NCI-H524 treated with DMSO at 0.1 percent for 48 hours (cell line): Measurements from ENCODE around the gene LRP10.
"Not testable (repeated sequence)": the region's sequence is repeated elsewhere in the genome, so short reads cannot be mapped to it uniquely, and the experiment has no call there.

ENCODE experiments used
- DNase-seq: peaks from one replicate; lab custom pipeline; 2025; lab: John Stamatoyannopoulos, UW

The LRP10 gene

GRCh38 chr14:22887260-22887989 lies 15.9 kb downstream of the LRP10 start:
- DNase-seq = peak; percentile 99

- DNase-seq = peak; percentile 88
Measured at GRCh38 chr14:22887990-22888378, 16.4 kb downstream of the LRP10 start.

- DNase-seq = no peak
Measured at GRCh38 chr14:22888662-22889061, 17.1 kb downstream of the LRP10 start.

- DNase-seq = no peak
Measured at GRCh38 chr14:22890416-22890815, 18.9 kb downstream of the LRP10 start.

- DNase-seq = no peak
Measured at GRCh38 chr14:22892488-22892887, 20.9 kb downstream of the LRP10 start.

GRCh38 chr14:22893706-22894105 lies 22.2 kb downstream of the LRP10 start:
- no peak for DNase-seq

- DNase-seq = no peak
Measured at GRCh38 chr14:22895402-22895801, 23.9 kb downstream of the LRP10 start.

- no peak for DNase-seq
Measured at GRCh38 chr14:22896356-22896755, 24.8 kb downstream of the LRP10 start.

GRCh38 chr14:22896760-22897159 lies 25.2 kb downstream of the LRP10 start:
- no peak for DNase-seq

GRCh38 chr14:22897357-22897756 lies 25.8 kb downstream of the LRP10 start:
- DNase-seq = no peak

GRCh38 chr14:22898302-22899090 lies 27.0 kb downstream of the LRP10 start:
- no peak for DNase-seq

GRCh38 chr14:22900081-22900799 lies 28.7 kb downstream of the LRP10 start:
- DNase-seq = peak; percentile 28

GRCh38 chr14:22901799-22902198 lies 30.3 kb downstream of the LRP10 start:
- no peak for DNase-seq

- DNase-seq = no peak
Measured at GRCh38 chr14:22903742-22904087, 32.2 kb downstream of the LRP10 start.

- no peak for DNase-seq
Measured at GRCh38 chr14:22905627-22906026, 34.1 kb downstream of the LRP10 start.

- no peak for DNase-seq
Measured at GRCh38 chr14:22906073-22906472, 34.5 kb downstream of the LRP10 start.

GRCh38 chr14:22907429-22907828 lies 35.9 kb downstream of the LRP10 start:
- no peak for DNase-seq

GRCh38 chr14:22908601-22909000 lies 37.1 kb downstream of the LRP10 start:
- DNase-seq = no peak

GRCh38 chr14:22910916-22911315 lies 39.4 kb downstream of the LRP10 start:
- no peak for DNase-seq

- DNase-seq = not testable (repeated sequence)
Measured at GRCh38 chr14:22914836-22915235, 43.3 kb downstream of the LRP10 start.

GRCh38 chr14:22915886-22916521 lies 44.5 kb downstream of the LRP10 start:
- no peak for DNase-seq
